ENCODE results near the gene PXDN.
"Not testable (repeated sequence)": the region's sequence is repeated elsewhere in the genome, so short reads cannot be mapped to it uniquely, and the experiment has no call there.

Gene PXDN

GRCh38 chr2:1782514-1782913 lies 38.2 kb upstream of the PXDN start:
- no peaks in the 10 kb centered on the region for H3K27me3 ChIP-seq (ENCODE audit: control insufficient read depth, low read length)
- no peaks in the 10 kb centered on the region for H3K9me3 ChIP-seq (ENCODE audit: control insufficient read depth, insufficient read depth, low read length)
- H3K27ac ChIP-seq (ENCODE audit: low read depth, low read length), result no peak overlapping the region
- H3K4me1 ChIP-seq (ENCODE audit: control insufficient read depth, low read length), result no peaks in the 10 kb centered on the region
- no peaks in the 10 kb centered on the region for H4K20me1 ChIP-seq (ENCODE audit: control insufficient read depth, insufficient read depth, low read depth, low read length)
- H3K9me2 ChIP-seq (replicated peaks; ENCODE audit: control insufficient read depth, low read length), result no peaks in the 10 kb centered on the region
- H3K79me2 ChIP-seq (ENCODE audit: control insufficient read depth, low read length), result no peaks in the 10 kb centered on the region
- no peaks in the 10 kb centered on the region for H3K36me3 ChIP-seq (ENCODE audit: control insufficient read depth, low read length)
- H3F3A ChIP-seq (ENCODE audit: control insufficient read depth, insufficient read depth), result no peaks in the 10 kb centered on the region
- no peak overlapping the region for H3K4me3 ChIP-seq (ENCODE audit: low read length)
- H3K4me2 ChIP-seq (ENCODE audit: low read length), result no peak overlapping the region
- TF ChIP-seq EZH2phosphoT487 (IDR thresholded peaks at IDR 0.05; ENCODE audit: borderline replicate concordance, low read length), result no peak
- TF ChIP-seq CTCF (IDR thresholded peaks at IDR 0.05; ENCODE audit: low read depth, low read length, poor library complexity, severe bottlenecking), result no peak

- no peaks in the 10 kb centered on the region for H3K4me1 ChIP-seq (ENCODE audit: control insufficient read depth, low read length)
- no peaks in the 10 kb centered on the region for H3K9me3 ChIP-seq (ENCODE audit: control insufficient read depth, insufficient read depth, low read length)
- no peaks in the 10 kb centered on the region for H3F3A ChIP-seq (ENCODE audit: control insufficient read depth, insufficient read depth)
- H4K20me1 ChIP-seq (ENCODE audit: control insufficient read depth, insufficient read depth, low read depth, low read length), result no peaks in the 10 kb centered on the region
- no peak overlapping the region for H3K27ac ChIP-seq (ENCODE audit: low read depth, low read length)
- no peaks in the 10 kb centered on the region for H3K9me2 ChIP-seq (replicated peaks; ENCODE audit: control insufficient read depth, low read length)
- no peaks in the 10 kb centered on the region for H3K36me3 ChIP-seq (ENCODE audit: control insufficient read depth, low read length)
- no peaks in the 10 kb centered on the region for H3K79me2 ChIP-seq (ENCODE audit: control insufficient read depth, low read length)
- TF ChIP-seq EZH2phosphoT487 (IDR thresholded peaks at IDR 0.05; ENCODE audit: borderline replicate concordance, low read length) (no peak), CTCF (IDR thresholded peaks at IDR 0.05; ENCODE audit: low read depth, low read length, poor library complexity, severe bottlenecking) (no peak)
- no peak overlapping the region for H3K4me2 ChIP-seq (ENCODE audit: low read length)
- H3K4me3 ChIP-seq (ENCODE audit: low read length), result no peak overlapping the region
- no peaks in the 10 kb centered on the region for H3K27me3 ChIP-seq (ENCODE audit: control insufficient read depth, low read length)
These were observed 37.2 kb upstream of the PXDN start for GRCh38 chr2:1781291-1782080.

GRCh38 chr2:1780693-1781092 lies 36.4 kb upstream of the PXDN start:
- H4K20me1 ChIP-seq (ENCODE audit: control insufficient read depth, insufficient read depth, low read depth, low read length), result no peaks in the 10 kb centered on the region
- H3K4me2 ChIP-seq (ENCODE audit: low read length), result no peak overlapping the region
- no peaks in the 10 kb centered on the region for H3K4me1 ChIP-seq (ENCODE audit: control insufficient read depth, low read length)
- H3K9me2 ChIP-seq (replicated peaks; ENCODE audit: control insufficient read depth, low read length), result no peaks in the 10 kb centered on the region
- no peak overlapping the region for H3K27ac ChIP-seq (ENCODE audit: low read depth, low read length)
- H3K36me3 ChIP-seq (ENCODE audit: control insufficient read depth, low read length), result no peaks in the 10 kb centered on the region
- H3K79me2 ChIP-seq (ENCODE audit: control insufficient read depth, low read length), result no peaks in the 10 kb centered on the region
- H3K4me3 ChIP-seq (ENCODE audit: low read length), result no peak overlapping the region
- TF ChIP-seq CTCF (IDR thresholded peaks at IDR 0.05; ENCODE audit: low read depth, low read length, poor library complexity, severe bottlenecking) (no peak), EZH2phosphoT487 (IDR thresholded peaks at IDR 0.05; ENCODE audit: borderline replicate concordance, low read length) (no peak)
- no peaks in the 10 kb centered on the region for H3K9me3 ChIP-seq (ENCODE audit: control insufficient read depth, insufficient read depth, low read length)
- no peaks in the 10 kb centered on the region for H3F3A ChIP-seq (ENCODE audit: control insufficient read depth, insufficient read depth)
- no peaks in the 10 kb centered on the region for H3K27me3 ChIP-seq (ENCODE audit: control insufficient read depth, low read length)

GRCh38 chr2:1780054-1780453 lies 35.7 kb upstream of the PXDN start:
- H3K9me3 ChIP-seq (ENCODE audit: control insufficient read depth, insufficient read depth, low read length); H3K4me3 ChIP-seq (ENCODE audit: low read length); H3K4me2 ChIP-seq (ENCODE audit: low read length); H3K36me3 ChIP-seq (ENCODE audit: control insufficient read depth, low read length); H3K79me2 ChIP-seq (ENCODE audit: control insufficient read depth, low read length); H3K27me3 ChIP-seq (ENCODE audit: control insufficient read depth, low read length); H3K4me1 ChIP-seq (ENCODE audit: control insufficient read depth, low read length); H4K20me1 ChIP-seq (ENCODE audit: control insufficient read depth, insufficient read depth, low read depth, low read length); H3F3A ChIP-seq (ENCODE audit: control insufficient read depth, insufficient read depth); H3K27ac ChIP-seq (ENCODE audit: low read depth, low read length); H3K9me2 ChIP-seq (replicated peaks; ENCODE audit: control insufficient read depth, low read length): not testable (repeated sequence)

All from DOHH2 (cell line).